Heart left ventricle (tissue), 16 donors: Measurements from ENCODE around the gene TAF10. TPM values are rescaled to one million over a fixed set of nuclear protein-coding genes. Genes with fewer than 3 reads are reported as not detected.

Source experiments
- ATAC-seq, 4 donors: fragments of 200-7000 bp; cut with Tn5 transposase; one replicate each; pipeline ENCODE4 v1.9.1; 2020 to 2022; ENCODE audit warnings: moderate library complexity in 4 of 4, mild to moderate bottlenecking in 3 of 4, moderate number of reproducible peaks in 1 of 4
- DNase-seq, 5 donors: peaks; one replicate each; pipeline ENCODE4 v3.0.0-alpha.2; 2020
- H3K27ac ChIP-seq, 12 donors: fragments of 200-600 bp; sonication (generic) in 4 of 12; one replicate each; pipeline versions ENCODE4 v1.5.0 to v1.8.0; 2016 to 2022; ENCODE audit warnings: mild to moderate bottlenecking in 2 of 12
- H3K27me3 ChIP-seq, 9 donors: fragments of 200-600 bp; sonication (generic) in 2 of 9; one replicate each; pipeline versions ENCODE4 v1.5.1 to v1.8.0; 2016 to 2022; ENCODE audit warnings: mild to moderate bottlenecking in 3 of 9
- H3K36me3 ChIP-seq, 9 donors: fragments of 200-600 bp; sonication (generic) in 2 of 9; one replicate each; pipeline versions ENCODE4 v1.5.0 to v1.8.0; 2018 to 2022; ENCODE audit warnings: mild to moderate bottlenecking in 2 of 9
- H3K4me1 ChIP-seq, 12 donors: fragments of 200-600 bp; sonication (generic) in 4 of 12; one replicate each; pipeline versions ENCODE4 v1.5.0 to v1.8.0; 2016 to 2022; ENCODE audit warnings: mild to moderate bottlenecking in 3 of 12
- H3K4me3 ChIP-seq, 12 donors: fragments of 200-600 bp; sonication (generic) in 4 of 12; one replicate each; pipeline versions ENCODE4 v1.5.0 to v1.8.0; 2017 to 2022; ENCODE audit warnings: mild to moderate bottlenecking in 9 of 12, moderate library complexity in 4 of 12
- H3K9me3 ChIP-seq, 12 donors: fragments of 200-600 bp; sonication (generic) in 4 of 12; one replicate each; pipeline versions ENCODE4 v1.5.0 to v1.8.0; 2016 to 2022; ENCODE audit warnings: mild to moderate bottlenecking in 1 of 12
- POLR2A ChIP-seq, 2 donors: fragments of 450-650 bp; IDR thresholded peaks; one replicate each; pipeline ENCODE4 v1.6.1; 2017; ENCODE audit warnings: antibody characterized with exemption in 2 of 2, mild to moderate bottlenecking in 2 of 2, moderate library complexity in 2 of 2
- WGBS, 4 donors: extraction: QIAGEN DNeasy Blood & Tissue Kit in 2 of 4; methylation state at CpG; one replicate each; pipeline versions ENCODE4 v1.1.5 to v1.1.7; 2013 to 2018; 5-methylcytosine and 5-hydroxymethylcytosine counted together
- intact Hi-C, 10 donors: fragments of 100-400 bp; cut with DNase I; formaldehyde crosslinking; loops; one replicate each; pipeline versions ENCODE4 v1.11.1 to v1.14.2; 2022
- polyA plus RNA-seq, 2 donors: library from polyadenylated mRNA; stranded (reverse); fragments of 200-250 nt; gene quantifications; one replicate each; pipeline ENCODE4 v1.2.3, GENCODE V29; 2013
- total RNA-seq, 9 donors: library from RNA; depleted of rRNA in 2 of 9; stranded (reverse); fragments of >200 nt in 2 of 9; fragmentation: NEBNext Ultra II Directional in 3 of 9; extraction: Animal tissue kit (Norgen Biotek cat#: 25700) in 3 of 9; gene quantifications; one replicate each; pipeline versions ENCODE4 v1.1.0 to v1.2.4, GENCODE V29; 2016 to 2023
- TF ChIP-seq, protein P1 (sequence below), 12 donors: fragments of 200-600 bp; sonication (generic) in 4 of 12; IDR thresholded peaks; one replicate each; pipeline versions ENCODE4 v1.5.0 to v1.8.0; 2018 to 2022; ENCODE audit warnings: antibody characterized with exemption in 12 of 12, mild to moderate bottlenecking in 5 of 12
- donor health status: ischemic (EF 13 %, LVEDD 7.1; RV severe dilation, severe dysfunction).
- donor health status: healthy with polysubstance abuse.
- donor health status: DM: no; HTN: yes; CAD: no.
- donor health status: DM: no; HTN: no; CAD: no.
- donor health status: ischemic (EF 25% LVEDD 6.9; RV normal size, moderate dysfunction).
- donor health status: ischemic (EF 25% LVEDD 5.7; RV mildly dilated, moderate dysfunction).
- donor health status: healthy.
- donor health status: DM: yes; HTN: yes; CAD: no.
- donor health status: ischemic (EF 35%, LVEDD 5.7; RV mildly dilated, moderate dysfunction).
- donor health status: nonischemic (EF 11% LVEDD 7.7; RV severe dilation, severe dysfunction).
- donor health status: DM: yes; HTN: yes; CAD: no.
- donor health status: PGD.
- donor health status: ischemic (EF 29% LVEDD 5.4; RV normal size, mild dysfunction).
- donor health status: nonischemic (EF 23%, LVEDD 6.1; RV moderate dilation, normal function).

Gene TAF10
- total and polyA plus RNA-seq, 11 donors = 42.3 to 155 (median 99.0) TPM

DNA sequence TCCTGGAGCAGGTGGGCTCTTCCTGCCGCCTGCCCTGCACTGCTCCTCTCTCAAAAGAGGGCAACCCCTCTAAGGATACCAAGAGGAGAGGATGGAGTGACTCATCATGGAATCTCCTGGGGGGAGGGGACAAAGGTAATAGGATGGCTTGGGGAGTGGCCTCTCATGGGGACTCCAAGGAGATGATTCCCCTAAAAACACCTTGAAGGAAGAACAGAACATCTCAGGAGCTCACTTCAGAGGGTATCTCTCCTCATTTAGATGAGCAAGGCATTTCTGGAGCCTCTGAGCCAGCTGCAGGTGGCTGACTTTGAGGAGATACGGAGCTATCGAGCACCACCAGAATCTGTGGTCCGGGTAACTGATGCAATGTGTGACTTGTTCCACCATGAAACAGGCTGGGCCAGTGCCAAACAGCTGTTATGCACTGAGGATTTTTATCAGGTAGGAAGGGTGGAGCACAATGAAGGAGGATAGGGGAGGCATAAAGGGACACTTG lies 48.8 kb downstream of the TAF10 start:
- no peak overlapping the region for H3K4me3 ChIP-seq
- H3K9me3 ChIP-seq = no peaks in the 10 kb centered on the region
- H3K4me1 ChIP-seq = peaks cover 0 to 27% (median 2%) of the 10 kb centered on the region in 12 donors
- H3K27ac ChIP-seq = no peak overlapping the region
- intact Hi-C loops = no loop called here
- no peaks in the 10 kb centered on the region for H3K27me3 ChIP-seq
- TF ChIP-seq, protein P1, sequence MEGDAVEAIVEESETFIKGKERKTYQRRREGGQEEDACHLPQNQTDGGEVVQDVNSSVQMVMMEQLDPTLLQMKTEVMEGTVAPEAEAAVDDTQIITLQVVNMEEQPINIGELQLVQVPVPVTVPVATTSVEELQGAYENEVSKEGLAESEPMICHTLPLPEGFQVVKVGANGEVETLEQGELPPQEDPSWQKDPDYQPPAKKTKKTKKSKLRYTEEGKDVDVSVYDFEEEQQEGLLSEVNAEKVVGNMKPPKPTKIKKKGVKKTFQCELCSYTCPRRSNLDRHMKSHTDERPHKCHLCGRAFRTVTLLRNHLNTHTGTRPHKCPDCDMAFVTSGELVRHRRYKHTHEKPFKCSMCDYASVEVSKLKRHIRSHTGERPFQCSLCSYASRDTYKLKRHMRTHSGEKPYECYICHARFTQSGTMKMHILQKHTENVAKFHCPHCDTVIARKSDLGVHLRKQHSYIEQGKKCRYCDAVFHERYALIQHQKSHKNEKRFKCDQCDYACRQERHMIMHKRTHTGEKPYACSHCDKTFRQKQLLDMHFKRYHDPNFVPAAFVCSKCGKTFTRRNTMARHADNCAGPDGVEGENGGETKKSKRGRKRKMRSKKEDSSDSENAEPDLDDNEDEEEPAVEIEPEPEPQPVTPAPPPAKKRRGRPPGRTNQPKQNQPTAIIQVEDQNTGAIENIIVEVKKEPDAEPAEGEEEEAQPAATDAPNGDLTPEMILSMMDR (IDR thresholded peaks at IDR 0.05) = no peak
- TF ChIP-seq POLR2A (IDR thresholded peaks at IDR 0.05) = no peak
- DNase-seq = no peak
- no peak for ATAC-seq
- H3K36me3 ChIP-seq = peaks cover 0 to 6% (median 0%) of the 10 kb centered on the region in 9 donors
- 94 to 98% (median 96%) methylated on average over 4 of the region's 4 CpGs for whole genome bisulfite sequencing, 4 donors

- WGBS, 4 donors = 94 to 97% (median 95%) methylated on average over 3 of the region's 3 CpGs
- Histone ChIP-seq H3K27me3 (no peaks in the 10 kb centered on the region), H3K9me3 (no peaks in the 10 kb centered on the region), H3K36me3 (peaks cover 0 to 6% (median 0%) of the 10 kb centered on the region in 9 donors), H3K4me1 (peaks cover 0 to 18% (median 0%) of the 10 kb centered on the region in 12 donors), H3K4me3 (no peak overlapping the region), H3K27ac (no peak overlapping the region)
- DNase-seq (no peak), ATAC-seq (no peak)
- TF ChIP-seq, protein P1 (IDR thresholded peaks at IDR 0.05) = no peak
- intact Hi-C loops = no loop called here
These were observed 50.7 kb downstream of the TAF10 start for GRCh38 chr11:6561288-6561687.

Other genes with a start within 250 kb of the TAF10 start
- gene SMPD1, start 221.7 kb downstream of the TAF10 start, total RNA-seq = 10 to 100 TPM; 53.8 to 92.3 (median 67.8) TPM
- 10 to 100 TPM; 56.2 to 64.9 TPM for gene SMPD1, start 221.7 kb downstream of the TAF10 start, polyA plus RNA-seq
- 100 to 1,000 TPM in 2 of 9 donors, 10 to 100 TPM in 7; 50.3 to 101 (median 83.5) TPM for gene APBB1, start 193.1 kb downstream of the TAF10 start, total RNA-seq
- gene APBB1, start 193.1 kb downstream of the TAF10 start, polyA plus RNA-seq = 100 to 1,000 TPM in 1 of 2 donors, 10 to 100 TPM in 1; 69.5 to 103 TPM
- gene HPX, start 171.2 kb downstream of the TAF10 start, total RNA-seq = 1 to 10 TPM in 1 of 9 donors, under 1 TPM in 3, not detected in 5; 0.17 to 1.5 (median 0.35) TPM
- under 1 TPM; 0.33 to 0.46 TPM for gene HPX, start 171.2 kb downstream of the TAF10 start, polyA plus RNA-seq
- gene TRIM3, start 138.3 kb downstream of the TAF10 start, total RNA-seq = 10 to 100 TPM in 6 of 9 donors, 1 to 10 TPM in 3; 7.7 to 18.8 (median 10.4) TPM
- gene TRIM3, start 138.3 kb downstream of the TAF10 start, polyA plus RNA-seq = 10 to 100 TPM in 1 of 2 donors, 1 to 10 TPM in 1; 9.8 to 14.7 TPM
- 10 to 100 TPM; 10.7 to 24.9 (median 18.9) TPM for gene ARFIP2, start 130.9 kb downstream of the TAF10 start, total RNA-seq
- 10 to 100 TPM; 14.0 to 36.7 TPM for gene ARFIP2, start 130.9 kb downstream of the TAF10 start, polyA plus RNA-seq
- 10 to 100 TPM; 13.2 to 26.9 (median 16.1) TPM for gene TIMM10B, start 130.7 kb downstream of the TAF10 start, total RNA-seq
- 10 to 100 TPM in 1 of 2 donors, 1 to 10 TPM in 1; 9.5 to 24.1 TPM for gene TIMM10B, start 130.7 kb downstream of the TAF10 start, polyA plus RNA-seq
- 1 to 10 TPM; 3.9 to 9.4 (median 5.4) TPM for gene DNHD1, start 114.9 kb downstream of the TAF10 start, total RNA-seq
- gene DNHD1, start 114.9 kb downstream of the TAF10 start, polyA plus RNA-seq = 1 to 10 TPM; 2.2 to 6.0 TPM
- 10 to 100 TPM; 11.2 to 23.5 (median 18.0) TPM for gene RRP8, start 8.6 kb downstream of the TAF10 start, total RNA-seq
- gene RRP8, start 8.6 kb downstream of the TAF10 start, polyA plus RNA-seq = 10 to 100 TPM; 16.6 to 17.4 TPM
- gene ILK, start 8.4 kb downstream of the TAF10 start, total RNA-seq = 100 to 1,000 TPM; 177 to 259 (median 222) TPM
- 100 to 1,000 TPM; 220 to 288 TPM for gene ILK, start 8.4 kb downstream of the TAF10 start, polyA plus RNA-seq
- gene TPP1, start 7.2 kb upstream of the TAF10 start, total RNA-seq = 100 to 1,000 TPM in 2 of 9 donors, 10 to 100 TPM in 7; 48.7 to 169 (median 81.2) TPM
- gene TPP1, start 7.2 kb upstream of the TAF10 start, polyA plus RNA-seq = 10 to 100 TPM; 38.5 to 39.5 TPM
- gene DCHS1, start 43.6 kb upstream of the TAF10 start, total RNA-seq = 10 to 100 TPM in 6 of 9 donors, 1 to 10 TPM in 3; 5.5 to 19.6 (median 11.4) TPM
- 1 to 10 TPM; 3.6 to 6.6 TPM for gene DCHS1, start 43.6 kb upstream of the TAF10 start, polyA plus RNA-seq
- gene MRPL17, start 71.1 kb upstream of the TAF10 start, total RNA-seq = 10 to 100 TPM; 31.0 to 58.0 (median 47.7) TPM
- gene MRPL17, start 71.1 kb upstream of the TAF10 start, polyA plus RNA-seq = 10 to 100 TPM; 56.8 to 70.9 TPM
- gene OR2AG2, start 159.8 kb upstream of the TAF10 start, total RNA-seq = not detected
- under 1 TPM in 1 of 2 donors, not detected in 1; 0.01 TPM for gene OR2AG2, start 159.8 kb upstream of the TAF10 start, polyA plus RNA-seq
- gene OR2AG1, start 170.8 kb upstream of the TAF10 start, total RNA-seq = not detected
- gene OR2AG1, start 170.8 kb upstream of the TAF10 start, polyA plus RNA-seq = not detected
- under 1 TPM in 1 of 9 donors, not detected in 8; 0.29 TPM for gene OR6A2, start 187.5 kb upstream of the TAF10 start, total RNA-seq
- gene OR6A2, start 187.5 kb upstream of the TAF10 start, polyA plus RNA-seq = not detected
- not detected for gene OR10A5, start 233.5 kb upstream of the TAF10 start, total RNA-seq
- gene OR10A5, start 233.5 kb upstream of the TAF10 start, polyA plus RNA-seq = not detected